Memory B cell (primary cell): ENCODE data around the gene EXOC1.
A peak's percentile ranks its signal among the peaks of the same experiment; 100 is the strongest.

Experiments used
- ATAC-seq: fragments of 150-1000 bp; cut with Tn5 transposase; 2 replicates; pipeline ENCODE4 v1.10.0; 2021; ENCODE audit warnings: low read depth, mild to moderate bottlenecking, moderate library complexity
- DNase-seq, 2 donors: peaks; one replicate each; pipeline ENCODE4 v3.0.0; 2022; ENCODE audit warnings: low spot score in 2 of 2
- H3K27ac Mint-ChIP-seq: one replicate; pipeline ENCODE4 v1.8.0; 2022; ENCODE audit warnings: mild to moderate bottlenecking, moderate library complexity, mixed read lengths
- H3K27me3 Mint-ChIP-seq: one replicate; pipeline ENCODE4 v1.8.0; 2022; ENCODE audit warnings: mixed read lengths
- H3K36me3 Mint-ChIP-seq: one replicate; pipeline ENCODE4 v1.8.0; 2022; ENCODE audit warnings: mild to moderate bottlenecking, mixed read lengths
- H3K4me1 Mint-ChIP-seq: one replicate; pipeline ENCODE4 v1.8.0; 2022; ENCODE audit warnings: mixed read lengths
- H3K4me3 Mint-ChIP-seq: one replicate; pipeline ENCODE4 v1.8.0; 2022; ENCODE audit warnings: mild to moderate bottlenecking, moderate library complexity, mixed read lengths
- H3K9me3 Mint-ChIP-seq: one replicate; pipeline ENCODE4 v1.8.0; 2022; ENCODE audit warnings: mixed read lengths

EXOC1 gene

GRCh38 chr4:55868581-55869090, 15.2 kb downstream of the EXOC1 start:
- Mint-ChIP-seq H3K27ac (peak overlapping the region; percentile 24), H3K36me3 (peaks cover 20% of the 10 kb centered on the region), H3K9me3 (no peaks in the 10 kb centered on the region), H3K4me1 (peaks cover 5% of the 10 kb centered on the region), H3K27me3 (no peaks in the 10 kb centered on the region), H3K4me3 (no peak overlapping the region)
- DNase-seq (no peak), ATAC-seq (no peak)

- H3K36me3 Mint-ChIP-seq, result peaks cover 21% of the 10 kb centered on the region
- peaks cover 5% of the 10 kb centered on the region for H3K4me1 Mint-ChIP-seq
- no peak overlapping the region for H3K4me3 Mint-ChIP-seq
- DNase-seq (no peak), ATAC-seq (no peak)
- no peaks in the 10 kb centered on the region for H3K9me3 Mint-ChIP-seq
- no peak overlapping the region for H3K27ac Mint-ChIP-seq
- no peaks in the 10 kb centered on the region for H3K27me3 Mint-ChIP-seq
Observed at GRCh38 chr4:55871299-55871800, 17.9 kb downstream of the EXOC1 start.

- DNase-seq, result no peak
- Mint-ChIP-seq H3K27ac (no peak overlapping the region), H3K9me3 (no peaks in the 10 kb centered on the region), H3K27me3 (no peaks in the 10 kb centered on the region), H3K4me3 (no peak overlapping the region), H3K4me1 (no peaks in the 10 kb centered on the region), H3K36me3 (peaks cover 24% of the 10 kb centered on the region)
- no peak for ATAC-seq
Observed at GRCh38 chr4:55874831-55875230, 21.4 kb downstream of the EXOC1 start.

GRCh38 chr4:55876387-55876786, 22.9 kb downstream of the EXOC1 start:
- no peaks in the 10 kb centered on the region for H3K9me3 Mint-ChIP-seq
- H3K27me3 Mint-ChIP-seq, result no peaks in the 10 kb centered on the region
- H3K36me3 Mint-ChIP-seq, result peaks cover 27% of the 10 kb centered on the region

GRCh38 chr4:55879224-55879623, 25.8 kb downstream of the EXOC1 start:
- DNase-seq (no peak), ATAC-seq (no peak)
- Mint-ChIP-seq H3K9me3 (no peaks in the 10 kb centered on the region), H3K36me3 (peaks cover 32% of the 10 kb centered on the region), H3K4me1 (no peaks in the 10 kb centered on the region), H3K27ac (no peak overlapping the region), H3K27me3 (no peaks in the 10 kb centered on the region), H3K4me3 (no peak overlapping the region)

More at GRCh38 chr4:55876387-55876786, 22.9 kb downstream of the EXOC1 start:
- H3K4me3 Mint-ChIP-seq, result no peak overlapping the region
- DNase-seq (no peak), ATAC-seq (no peak)
- H3K4me1 Mint-ChIP-seq, result no peaks in the 10 kb centered on the region
- no peak overlapping the region for H3K27ac Mint-ChIP-seq

DNA sequence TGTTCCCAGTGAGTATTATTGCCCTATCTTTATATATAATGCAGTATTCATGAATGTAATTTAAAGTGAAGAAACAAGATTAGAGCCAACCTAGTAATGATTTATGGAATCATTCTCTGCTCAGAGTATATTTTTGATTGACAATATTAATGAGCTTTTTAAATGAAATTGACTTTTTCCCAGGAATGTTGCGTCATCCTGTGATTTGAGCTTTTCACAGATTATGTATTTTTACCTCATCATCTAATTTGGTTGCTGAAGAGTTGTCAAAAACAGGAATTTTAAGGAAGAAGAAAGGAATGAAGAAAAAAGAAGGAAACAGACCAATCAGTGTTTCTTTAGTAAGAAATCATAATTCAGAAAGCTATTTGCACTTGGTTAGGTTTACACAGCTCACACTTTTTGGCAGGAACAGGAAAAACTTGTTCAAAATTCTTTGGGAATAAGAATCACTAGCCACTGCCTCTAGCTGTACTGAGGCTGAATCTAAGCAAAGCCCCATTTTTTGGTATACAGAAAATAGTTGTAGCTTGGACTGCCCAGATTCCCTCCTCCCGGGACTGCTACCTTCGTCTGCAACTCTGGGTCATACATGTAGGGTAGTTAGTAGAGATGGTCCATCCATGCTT, 27.3 kb downstream of the EXOC1 start:
- no peaks in the 10 kb centered on the region for H3K4me1 Mint-ChIP-seq
- ATAC-seq (no peak), DNase-seq (no peak)
- H3K4me3 Mint-ChIP-seq, result no peak overlapping the region
- H3K27me3 Mint-ChIP-seq, result no peaks in the 10 kb centered on the region
- H3K36me3 Mint-ChIP-seq, result peaks cover 31% of the 10 kb centered on the region
- H3K27ac Mint-ChIP-seq, result no peak overlapping the region
- H3K9me3 Mint-ChIP-seq, result no peaks in the 10 kb centered on the region

- no peak overlapping the region for H3K27ac Mint-ChIP-seq
- no peaks in the 10 kb centered on the region for H3K9me3 Mint-ChIP-seq
- DNase-seq (no peak), ATAC-seq (no peak)
- H3K4me3 Mint-ChIP-seq, result no peak overlapping the region
- H3K36me3 Mint-ChIP-seq, result peaks cover 18% of the 10 kb centered on the region
- H3K4me1 Mint-ChIP-seq, result no peaks in the 10 kb centered on the region
- H3K27me3 Mint-ChIP-seq, result no peaks in the 10 kb centered on the region
Observed at GRCh38 chr4:55884093-55884850, 30.8 kb downstream of the EXOC1 start.

DNA sequence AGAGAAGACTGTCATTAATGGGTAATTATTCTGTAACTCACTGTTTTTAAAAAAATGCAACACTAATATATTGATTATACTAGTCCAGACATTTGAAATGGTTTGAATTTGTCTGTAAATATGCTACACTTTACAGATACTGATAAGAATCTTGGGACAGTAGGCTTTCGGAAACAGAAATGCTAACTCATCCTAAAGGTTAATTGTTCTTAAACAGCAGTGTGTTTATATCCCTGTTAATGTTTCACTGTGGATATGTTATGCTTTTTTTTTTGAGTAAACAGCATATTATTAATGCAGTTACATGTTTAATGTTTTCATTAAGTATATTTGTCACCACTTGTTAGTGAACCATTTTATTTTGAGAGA, 31.4 kb downstream of the EXOC1 start:
- Mint-ChIP-seq H3K27ac (no peak overlapping the region), H3K4me1 (no peaks in the 10 kb centered on the region), H3K9me3 (no peaks in the 10 kb centered on the region), H3K36me3 (peaks cover 18% of the 10 kb centered on the region), H3K4me3 (no peak overlapping the region), H3K27me3 (no peaks in the 10 kb centered on the region)
- no peak for ATAC-seq
- DNase-seq, result no peak

DNA sequence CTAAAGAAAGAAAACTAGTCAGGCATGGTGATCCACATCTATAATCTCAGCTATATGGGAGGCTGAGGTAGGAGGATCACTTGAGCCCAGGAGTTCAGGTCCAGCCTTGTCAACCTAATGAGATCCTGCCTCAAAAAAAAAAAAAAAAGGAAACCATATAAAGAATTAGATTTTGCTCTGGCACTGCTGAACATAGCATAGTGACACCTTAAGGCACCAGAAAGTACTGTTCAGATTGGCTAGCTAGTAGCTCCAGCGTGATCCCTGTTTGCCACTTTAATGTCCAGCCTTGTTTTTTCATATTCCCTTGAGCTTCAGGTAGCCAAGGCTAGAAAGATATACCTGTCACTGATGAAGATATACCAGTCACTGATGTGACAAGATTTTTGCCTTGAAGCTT, 34.1 kb downstream of the EXOC1 start:
- Mint-ChIP-seq H3K36me3 (peaks cover 12% of the 10 kb centered on the region), H3K9me3 (no peaks in the 10 kb centered on the region), H3K4me3 (no peak overlapping the region), H3K27me3 (no peaks in the 10 kb centered on the region), H3K27ac (no peak overlapping the region), H3K4me1 (peaks cover 2% of the 10 kb centered on the region)
- ATAC-seq, result no peak
- no peak for DNase-seq

- Mint-ChIP-seq H3K27me3 (no peaks in the 10 kb centered on the region), H3K36me3 (peaks cover 16% of the 10 kb centered on the region), H3K4me3 (peak overlapping the region; percentile 27), H3K9me3 (no peaks in the 10 kb centered on the region), H3K27ac (peak overlapping the region; percentile 88), H3K4me1 (peaks cover 2% of the 10 kb centered on the region)
- DNase-seq, result no peak
- no peak for ATAC-seq
Observed at GRCh38 chr4:55892156-55892555, 38.7 kb downstream of the EXOC1 start.

- no peak for DNase-seq
- Mint-ChIP-seq H3K36me3 (peaks cover 11% of the 10 kb centered on the region), H3K27ac (no peak overlapping the region), H3K4me3 (no peak overlapping the region), H3K27me3 (no peaks in the 10 kb centered on the region), H3K4me1 (peaks cover 2% of the 10 kb centered on the region), H3K9me3 (no peaks in the 10 kb centered on the region)
- ATAC-seq, result no peak
Observed at GRCh38 chr4:55896622-55897021, 43.2 kb downstream of the EXOC1 start.

GRCh38 chr4:55902677-55903076, 49.2 kb downstream of the EXOC1 start:
- peaks cover 20% of the 10 kb centered on the region for H3K36me3 Mint-ChIP-seq
- DNase-seq (no peak), ATAC-seq (no peak)
- no peak overlapping the region for H3K27ac Mint-ChIP-seq
- no peaks in the 10 kb centered on the region for H3K9me3 Mint-ChIP-seq
- no peak overlapping the region for H3K4me3 Mint-ChIP-seq
- no peaks in the 10 kb centered on the region for H3K27me3 Mint-ChIP-seq
- H3K4me1 Mint-ChIP-seq, result no peaks in the 10 kb centered on the region

- Mint-ChIP-seq H3K36me3 (peaks cover 21% of the 10 kb centered on the region), H3K27ac (no peak overlapping the region)
Observed at GRCh38 chr4:55903577-55903976, 50.1 kb downstream of the EXOC1 start.

DNA sequence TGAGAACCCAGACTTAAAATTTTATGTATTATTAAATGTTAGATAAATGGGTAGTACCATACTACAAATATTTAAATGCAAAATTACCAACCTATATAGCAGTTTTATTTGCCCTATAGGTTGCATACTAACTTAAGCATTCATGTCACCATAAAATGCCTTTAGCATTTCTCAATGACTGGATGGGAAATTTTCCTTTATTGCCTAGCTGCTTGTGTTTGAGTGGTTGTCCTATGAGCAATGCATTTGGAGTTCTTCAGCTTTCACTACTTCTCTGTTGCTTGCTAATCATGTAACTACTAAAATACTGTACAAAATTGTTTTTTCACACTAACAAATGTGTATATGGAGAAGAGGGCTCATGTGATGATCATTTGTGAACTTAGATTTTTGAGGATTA, 51.1 kb downstream of the EXOC1 start:
- Mint-ChIP-seq H3K36me3 (peaks cover 25% of the 10 kb centered on the region), H3K27me3 (no peaks in the 10 kb centered on the region), H3K9me3 (peaks cover 2% of the 10 kb centered on the region), H3K4me1 (no peaks in the 10 kb centered on the region), H3K4me3 (no peak overlapping the region), H3K27ac (no peak overlapping the region)
- ATAC-seq (no peak), DNase-seq (no peak)

More at GRCh38 chr4:55903577-55903976, 50.1 kb downstream of the EXOC1 start:
- no peaks in the 10 kb centered on the region for H3K9me3 Mint-ChIP-seq
- no peaks in the 10 kb centered on the region for H3K4me1 Mint-ChIP-seq
- H3K27me3 Mint-ChIP-seq, result no peaks in the 10 kb centered on the region
- DNase-seq, result no peak
- H3K4me3 Mint-ChIP-seq, result no peak overlapping the region
- no peak for ATAC-seq
